GM20000 (cell line): ENCODE data around the gene CPEB3.

Experiments used
- DNase-seq: peaks from one replicate; pipeline ENCODE4 v3.0.0; 2012; ENCODE audit warnings: low spot score
- TF ChIP-seq, protein P1 (sequence below): IDR thresholded peaks from 2 replicates; pipeline ENCODE4 v1.5.1; 2012; ENCODE audit warnings: mild to moderate bottlenecking, control low read depth; ENCODE audit errors: extremely low read depth, missing control alignments

CPEB3 gene

DNA sequence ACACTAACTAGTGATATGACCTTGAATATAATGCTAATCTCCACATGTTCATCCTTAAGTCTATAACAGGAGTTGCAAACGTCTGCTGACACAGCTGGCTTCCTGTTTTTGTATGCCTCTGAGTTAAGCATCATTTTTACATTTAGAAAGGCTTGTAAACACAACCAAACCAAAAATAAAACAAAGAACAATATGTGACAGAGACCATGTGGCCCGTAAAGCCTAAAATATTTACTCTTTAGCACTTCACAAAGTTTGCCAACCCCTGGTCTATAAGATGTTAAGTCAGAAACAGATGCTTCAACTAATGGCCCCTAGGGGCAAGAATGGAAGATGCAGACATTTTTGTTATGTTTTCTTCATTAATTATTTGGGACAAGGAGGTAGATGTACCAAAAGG, 109.3 kb downstream of the CPEB3 start:
- DNase-seq, result no peak
- TF ChIP-seq, protein P1, sequence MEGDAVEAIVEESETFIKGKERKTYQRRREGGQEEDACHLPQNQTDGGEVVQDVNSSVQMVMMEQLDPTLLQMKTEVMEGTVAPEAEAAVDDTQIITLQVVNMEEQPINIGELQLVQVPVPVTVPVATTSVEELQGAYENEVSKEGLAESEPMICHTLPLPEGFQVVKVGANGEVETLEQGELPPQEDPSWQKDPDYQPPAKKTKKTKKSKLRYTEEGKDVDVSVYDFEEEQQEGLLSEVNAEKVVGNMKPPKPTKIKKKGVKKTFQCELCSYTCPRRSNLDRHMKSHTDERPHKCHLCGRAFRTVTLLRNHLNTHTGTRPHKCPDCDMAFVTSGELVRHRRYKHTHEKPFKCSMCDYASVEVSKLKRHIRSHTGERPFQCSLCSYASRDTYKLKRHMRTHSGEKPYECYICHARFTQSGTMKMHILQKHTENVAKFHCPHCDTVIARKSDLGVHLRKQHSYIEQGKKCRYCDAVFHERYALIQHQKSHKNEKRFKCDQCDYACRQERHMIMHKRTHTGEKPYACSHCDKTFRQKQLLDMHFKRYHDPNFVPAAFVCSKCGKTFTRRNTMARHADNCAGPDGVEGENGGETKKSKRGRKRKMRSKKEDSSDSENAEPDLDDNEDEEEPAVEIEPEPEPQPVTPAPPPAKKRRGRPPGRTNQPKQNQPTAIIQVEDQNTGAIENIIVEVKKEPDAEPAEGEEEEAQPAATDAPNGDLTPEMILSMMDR, result no peak

DNA sequence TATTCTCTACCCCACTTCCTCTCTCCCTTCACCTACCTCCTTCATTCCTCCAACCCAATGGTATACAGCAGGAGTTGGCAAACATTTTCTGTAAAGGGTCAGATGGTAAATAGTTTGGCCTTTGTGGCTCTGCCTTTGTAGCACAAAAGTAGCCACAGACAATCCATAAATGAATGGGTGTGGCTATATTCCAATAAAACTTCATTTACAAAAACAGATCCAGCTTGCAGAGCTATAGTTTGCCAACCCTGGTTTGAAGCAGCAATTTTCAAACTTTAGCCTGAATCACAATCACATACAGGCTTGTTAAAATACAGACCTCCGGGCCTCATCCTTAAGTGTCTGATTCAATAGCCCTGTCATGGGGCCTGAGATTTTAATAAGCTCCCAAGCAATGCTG, 110.5 kb downstream of the CPEB3 start:
- DNase-seq, result no peak

DNA sequence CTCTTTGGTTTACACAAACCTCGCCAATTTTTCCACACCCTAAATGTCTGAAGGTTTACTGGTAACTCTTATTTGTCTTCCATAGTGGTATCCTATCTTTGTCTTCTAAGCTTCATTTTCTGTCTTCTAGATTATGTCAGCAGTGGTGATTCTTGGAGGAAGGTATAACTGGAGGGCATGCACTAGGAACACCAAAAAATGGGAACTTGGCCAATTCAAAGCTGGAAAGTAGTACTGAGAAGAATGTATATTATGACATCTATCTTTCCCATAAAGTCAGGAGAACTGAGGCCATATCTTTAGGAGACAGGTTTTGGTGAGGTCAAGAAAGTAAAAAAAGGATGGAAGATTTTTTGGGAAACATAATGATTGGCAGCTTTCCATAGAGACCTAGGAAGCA, 113.3 kb downstream of the CPEB3 start:
- DNase-seq, result no peak
- TF ChIP-seq, protein P1, result no peak

More for the DNA sequence above, 110.5 kb downstream of the CPEB3 start:
- TF ChIP-seq, protein P1, result no peak

DNA sequence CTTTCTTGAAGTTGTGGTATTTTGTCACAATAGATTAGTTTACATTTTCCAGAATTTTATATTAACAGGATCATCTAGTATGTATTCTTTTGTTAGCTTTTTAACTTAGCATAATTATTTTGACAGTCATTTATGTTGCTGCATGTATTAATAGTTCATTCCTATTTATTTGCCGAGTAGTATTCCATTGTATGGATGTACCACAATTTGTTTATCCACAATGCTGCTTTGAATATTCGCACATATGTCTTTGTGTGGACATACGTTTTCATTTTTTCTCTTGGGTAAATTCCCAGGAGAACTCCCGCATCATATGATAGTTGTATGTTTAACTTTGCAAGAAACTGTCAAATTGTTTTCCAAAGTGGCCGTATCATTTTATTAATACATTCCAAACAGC, 115.7 kb downstream of the CPEB3 start:
- TF ChIP-seq, protein P1, result no peak
- no peak for DNase-seq

DNA sequence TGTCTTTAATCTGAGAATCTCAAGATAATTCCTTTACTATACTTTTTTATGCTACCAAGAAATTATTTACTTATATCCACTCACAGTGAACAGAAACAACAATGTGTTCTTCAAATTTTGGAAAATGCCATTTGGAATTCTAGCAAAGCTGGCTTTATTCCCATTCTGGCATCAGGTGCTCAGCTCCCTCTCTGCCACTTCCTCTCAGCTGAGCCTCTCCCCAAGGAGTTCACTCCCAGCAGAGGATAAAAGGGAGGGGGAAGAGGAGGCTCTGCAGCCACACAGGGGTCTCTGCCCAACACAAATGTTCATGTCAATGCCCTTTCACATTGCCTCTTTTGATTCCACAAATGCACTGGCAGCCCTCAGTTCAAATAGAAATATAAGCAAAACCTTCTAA, 116.9 kb downstream of the CPEB3 start:
- DNase-seq, result no peak
- TF ChIP-seq, protein P1, result no peak

DNA sequence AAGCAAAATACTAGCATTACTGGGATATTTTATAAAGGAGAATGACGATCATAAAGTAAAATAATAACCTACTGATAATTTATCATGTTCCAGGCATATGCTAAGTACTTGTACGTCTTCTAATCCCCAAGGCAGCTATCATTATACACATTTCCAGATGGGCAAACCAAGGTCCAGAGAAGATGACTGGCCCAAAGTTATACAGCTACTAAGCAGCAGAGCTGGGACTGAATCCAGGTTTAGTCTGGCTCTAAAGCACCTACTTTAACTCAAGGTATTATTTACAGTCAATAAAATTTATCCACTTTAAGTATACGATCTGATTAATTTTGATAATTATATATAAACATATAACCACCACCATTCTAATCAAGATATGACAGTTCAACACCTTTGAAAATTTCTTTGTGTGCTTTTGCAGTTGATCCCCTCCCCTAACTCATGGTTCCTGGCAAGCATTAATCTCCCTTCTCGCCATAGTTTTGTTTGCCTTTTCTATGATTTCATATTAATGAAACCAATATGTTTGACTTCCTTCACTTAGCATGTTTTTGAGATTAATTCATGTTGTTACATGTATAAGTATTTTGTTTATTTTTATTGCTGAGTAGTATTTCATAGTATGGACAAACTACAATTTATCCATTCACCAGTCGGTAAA, 126.7 kb downstream of the CPEB3 start:
- TF ChIP-seq, protein P1, result no peak
- no peak for DNase-seq

DNA sequence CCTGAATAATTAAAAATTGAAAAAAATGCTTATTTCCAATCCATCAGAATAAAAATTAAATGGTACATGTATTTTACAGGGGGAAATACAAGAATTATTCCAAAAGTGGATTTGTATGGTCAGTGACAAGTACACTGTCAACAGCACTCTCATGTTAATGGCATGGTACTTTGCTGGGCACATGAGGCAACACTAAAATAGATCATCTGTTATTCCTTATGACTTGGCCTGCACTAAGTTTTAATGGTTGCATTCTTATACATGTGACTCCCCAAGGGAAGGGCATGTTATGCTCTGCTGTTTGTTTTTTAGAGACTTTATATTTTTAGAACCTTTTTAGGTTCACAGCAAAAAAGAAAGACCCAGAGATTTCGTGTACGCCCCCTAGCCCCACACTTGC, 128.3 kb downstream of the CPEB3 start:
- DNase-seq, result no peak
- TF ChIP-seq, protein P1, result no peak
